Karpas-422 (cell line): ENCODE results near the gene SLC13A4. TPM values are rescaled to one million over a fixed set of nuclear protein-coding genes. Genes with fewer than 3 reads are reported as not detected.

Experiments used
- DNase-seq: peaks from one replicate; pipeline ENCODE4 v3.0.0-alpha.2; 2015
- H2AFZ ChIP-seq: fragments of 200-600 bp; sonication (generic); 2 replicates; pipeline ENCODE4 v1.6.1; 2014; ENCODE audit warnings: antibody characterized with exemption, low read length, mixed read lengths
- H3K27ac ChIP-seq: fragments of 200-600 bp; sonication (generic); 2 replicates; pipeline ENCODE4 v1.5.1; 2014; ENCODE audit warnings: mild to moderate bottlenecking, low read length, moderate library complexity
- H3K27me3 ChIP-seq: fragments of 200-600 bp; sonication (generic); 2 replicates; pipeline ENCODE4 v1.6.1; 2014; ENCODE audit warnings: low read length, mixed read lengths
- H3K36me3 ChIP-seq: fragments of 200-600 bp; sonication (generic); 2 replicates; pipeline ENCODE4 v1.6.1; 2014; ENCODE audit warnings: low read length, mixed read lengths; ENCODE audit not compliant: insufficient read depth
- H3K4me1 ChIP-seq: fragments of 200-600 bp; sonication (generic); 2 replicates; pipeline ENCODE4 v1.6.1; 2014; ENCODE audit warnings: mild to moderate bottlenecking, low read length, mixed read lengths
- H3K4me2 ChIP-seq: fragments of 200-600 bp; sonication (generic); 2 replicates; pipeline ENCODE4 v1.6.1; 2014; ENCODE audit warnings: low read length, low read depth, mild to moderate bottlenecking; ENCODE audit not compliant: poor library complexity, severe bottlenecking
- H3K4me3 ChIP-seq: fragments of 200-600 bp; sonication (generic); 2 replicates; pipeline ENCODE4 v1.5.1; 2014; ENCODE audit warnings: mild to moderate bottlenecking, antibody characterized with exemption, low read length, mixed read lengths
- H3K79me2 ChIP-seq: fragments of 200-600 bp; sonication (generic); 2 replicates; pipeline ENCODE4 v1.6.1; 2014; ENCODE audit warnings: mild to moderate bottlenecking, low read length, mixed read lengths
- H3K9ac ChIP-seq: fragments of 200-600 bp; sonication (generic); 2 replicates; pipeline ENCODE4 v1.6.0; 2014; ENCODE audit warnings: low read length
- H3K9me2 ChIP-seq: fragments of 200-600 bp; sonication (generic), shearing (Covaris generic); replicated peaks from 2 replicates; pipeline ENCODE4 v1.6.0; 2014; ENCODE audit warnings: mild to moderate bottlenecking, low read length, moderate library complexity; ENCODE audit not compliant: insufficient read depth
- H3K9me3 ChIP-seq: fragments of 300-700, 200-600 bp; sonication (generic); 2 replicates; pipeline ENCODE4 v1.6.1; 2014; ENCODE audit warnings: low read length, mixed read lengths
- H4K20me1 ChIP-seq: fragments of 200-600 bp; sonication (generic); 2 replicates; pipeline ENCODE4 v1.6.1; 2014; ENCODE audit warnings: mild to moderate bottlenecking, antibody characterized with exemption, low read length, low read depth; ENCODE audit not compliant: insufficient read depth
- total RNA-seq: library from RNA; depleted of rRNA; stranded (reverse); fragments of >200 nt; shearing (Covaris generic); gene quantifications from 2 replicates; pipeline ENCODE4 v1.2.3, GENCODE V29; 2014; ENCODE audit warnings: low replicate concordance

SLC13A4 gene
- total RNA-seq, 1 experiment from 2014 or later, result not detected

GRCh38 chr7:135770139-135770710 is 42.2 kb upstream of the SLC13A4 start:
- Histone ChIP-seq H3K27ac (no peak overlapping the region), H3K4me1 (no peaks in the 10 kb centered on the region), H3K4me3 (no peak overlapping the region), H3K4me2 (no peak overlapping the region), H3K27me3 (no peaks in the 10 kb centered on the region), H3K79me2 (no peaks in the 10 kb centered on the region), H4K20me1 (no peaks in the 10 kb centered on the region), H3K9me2 (no peaks in the 10 kb centered on the region), H2AFZ (no peak overlapping the region), H3K36me3 (no peaks in the 10 kb centered on the region), H3K9ac (no peak overlapping the region), H3K9me3 (no peaks in the 10 kb centered on the region)
- DNase-seq, result no peak

- H3K27ac ChIP-seq, result no peak overlapping the region
- no peaks in the 10 kb centered on the region for H3K9me2 ChIP-seq
- no peaks in the 10 kb centered on the region for H3K4me1 ChIP-seq
- H3K79me2 ChIP-seq, result no peaks in the 10 kb centered on the region
- H3K4me3 ChIP-seq, result no peak overlapping the region
- H4K20me1 ChIP-seq, result no peaks in the 10 kb centered on the region
- H3K9me3 ChIP-seq, result no peaks in the 10 kb centered on the region
- no peak overlapping the region for H3K4me2 ChIP-seq
- H2AFZ ChIP-seq, result no peak overlapping the region
- DNase-seq, result no peak
- H3K27me3 ChIP-seq, result no peaks in the 10 kb centered on the region
- H3K36me3 ChIP-seq, result no peaks in the 10 kb centered on the region
- H3K9ac ChIP-seq, result no peak overlapping the region
Observed at GRCh38 chr7:135769005-135769802, 41.2 kb upstream of the SLC13A4 start.

- Histone ChIP-seq H3K4me2 (no peak overlapping the region), H4K20me1 (no peaks in the 10 kb centered on the region), H3K36me3 (no peaks in the 10 kb centered on the region), H3K9me2 (no peaks in the 10 kb centered on the region), H3K79me2 (no peaks in the 10 kb centered on the region), H3K27me3 (no peaks in the 10 kb centered on the region), H3K4me1 (no peaks in the 10 kb centered on the region), H3K4me3 (no peak overlapping the region), H3K9me3 (no peaks in the 10 kb centered on the region), H3K27ac (no peak overlapping the region), H2AFZ (no peak overlapping the region), H3K9ac (no peak overlapping the region)
- no peak for DNase-seq
Observed at GRCh38 chr7:135768467-135768866, 40.5 kb upstream of the SLC13A4 start.

- Histone ChIP-seq H3K9me3 (no peaks in the 10 kb centered on the region), H3K27me3 (no peaks in the 10 kb centered on the region), H3K36me3 (no peaks in the 10 kb centered on the region), H3K9ac (no peak overlapping the region), H3K4me3 (no peak overlapping the region), H3K4me2 (no peak overlapping the region), H3K27ac (no peak overlapping the region), H2AFZ (no peak overlapping the region), H4K20me1 (no peaks in the 10 kb centered on the region), H3K4me1 (no peaks in the 10 kb centered on the region), H3K79me2 (no peaks in the 10 kb centered on the region), H3K9me2 (no peaks in the 10 kb centered on the region)
- DNase-seq, result no peak
Observed at GRCh38 chr7:135768064-135768463, 40.1 kb upstream of the SLC13A4 start.

GRCh38 chr7:135763261-135763660 is 35.3 kb upstream of the SLC13A4 start:
- no peak for DNase-seq
- Histone ChIP-seq H3K4me3 (no peak overlapping the region), H3K4me1 (no peaks in the 10 kb centered on the region), H3K9ac (no peak overlapping the region), H4K20me1 (no peaks in the 10 kb centered on the region), H3K27me3 (no peaks in the 10 kb centered on the region), H3K9me3 (no peaks in the 10 kb centered on the region), H2AFZ (no peak overlapping the region), H3K79me2 (no peaks in the 10 kb centered on the region), H3K36me3 (no peaks in the 10 kb centered on the region), H3K4me2 (no peak overlapping the region), H3K9me2 (no peaks in the 10 kb centered on the region), H3K27ac (no peak overlapping the region)

- Histone ChIP-seq H2AFZ (no peak overlapping the region), H3K4me1 (no peaks in the 10 kb centered on the region), H3K4me3 (no peak overlapping the region), H3K36me3 (no peaks in the 10 kb centered on the region), H3K9me2 (no peaks in the 10 kb centered on the region), H3K9me3 (no peaks in the 10 kb centered on the region), H4K20me1 (no peaks in the 10 kb centered on the region), H3K4me2 (no peak overlapping the region), H3K27me3 (no peaks in the 10 kb centered on the region), H3K9ac (no peak overlapping the region), H3K27ac (no peak overlapping the region), H3K79me2 (no peaks in the 10 kb centered on the region)
- no peak for DNase-seq
Observed at GRCh38 chr7:135761751-135762488, 33.9 kb upstream of the SLC13A4 start.

GRCh38 chr7:135759532-135759931 is 31.5 kb upstream of the SLC13A4 start:
- Histone ChIP-seq H2AFZ (no peak overlapping the region), H3K9me3 (no peaks in the 10 kb centered on the region), H3K27ac (no peak overlapping the region), H3K4me3 (no peak overlapping the region), H3K27me3 (no peaks in the 10 kb centered on the region), H3K9ac (no peak overlapping the region), H4K20me1 (no peaks in the 10 kb centered on the region), H3K9me2 (no peaks in the 10 kb centered on the region), H3K79me2 (no peaks in the 10 kb centered on the region), H3K4me2 (no peak overlapping the region), H3K36me3 (no peaks in the 10 kb centered on the region), H3K4me1 (peaks cover 3% of the 10 kb centered on the region; the same call in 1 of the 2 replicates)
- no peak for DNase-seq

GRCh38 chr7:135758531-135758932 is 30.5 kb upstream of the SLC13A4 start:
- no peak overlapping the region for H3K9ac ChIP-seq
- DNase-seq, result no peak
- no peak overlapping the region for H3K4me3 ChIP-seq
- H3K9me2 ChIP-seq, result no peaks in the 10 kb centered on the region
- H3K27me3 ChIP-seq, result no peaks in the 10 kb centered on the region
- H3K27ac ChIP-seq, result no peak overlapping the region
- H3K4me2 ChIP-seq, result no peak overlapping the region
- H2AFZ ChIP-seq, result no peak overlapping the region
- H3K9me3 ChIP-seq, result no peaks in the 10 kb centered on the region
- H3K79me2 ChIP-seq, result no peaks in the 10 kb centered on the region
- no peaks in the 10 kb centered on the region for H4K20me1 ChIP-seq
- no peaks in the 10 kb centered on the region for H3K36me3 ChIP-seq
- peaks cover 3% of the 10 kb centered on the region; the same call in 1 of the 2 replicates for H3K4me1 ChIP-seq
